Activated CD8-positive, alpha-beta memory T cell treated with anti-CD3 and anti-CD28 coated beads, Interleukin-2, amount 50 U/mL, for 1 hour (primary cell): ENCODE data around the gene TEX36.
"Not testable (repeated sequence)": the region's sequence is repeated elsewhere in the genome, so short reads cannot be mapped to it uniquely, and the experiment has no call there.

ENCODE experiments used
- DNase-seq: peaks from one replicate; pipeline ENCODE4 v3.0.0-alpha.2; 2020; ENCODE audit errors: extremely low read depth

TEX36 gene

GRCh38 chr10:125692196-125692595, 9.2 kb upstream of the TEX36 start:
- no peak for DNase-seq

GRCh38 chr10:125691160-125691981, 8.4 kb upstream of the TEX36 start:
- no peak for DNase-seq

- DNase-seq = no peak
Measured at GRCh38 chr10:125689955-125690569, 7.1 kb upstream of the TEX36 start.

GRCh38 chr10:125687507-125688185, 4.7 kb upstream of the TEX36 start:
- no peak for DNase-seq

- DNase-seq = no peak
Measured at GRCh38 chr10:125684581-125684980, 1.6 kb upstream of the TEX36 start.

GRCh38 chr10:125683821-125684220, 858 bp upstream of the TEX36 start:
- no peak for DNase-seq

GRCh38 chr10:125679436-125679835, 3.5 kb downstream of the TEX36 start:
- no peak for DNase-seq

- no peak for DNase-seq
Measured at GRCh38 chr10:125672884-125673283, 10.1 kb downstream of the TEX36 start.

- DNase-seq = no peak
Measured at GRCh38 chr10:125662584-125662983, 20.4 kb downstream of the TEX36 start.

GRCh38 chr10:125661941-125662515, 20.9 kb downstream of the TEX36 start:
- no peak for DNase-seq

- DNase-seq = no peak
Measured at GRCh38 chr10:125661431-125661940, 21.5 kb downstream of the TEX36 start.

- no peak for DNase-seq
Measured at GRCh38 chr10:125659071-125659470, 23.9 kb downstream of the TEX36 start.

GRCh38 chr10:125656523-125656922, 26.4 kb downstream of the TEX36 start:
- DNase-seq = no peak

GRCh38 chr10:125653113-125653512, 29.9 kb downstream of the TEX36 start:
- DNase-seq = not testable (repeated sequence)

- DNase-seq = no peak
Measured at GRCh38 chr10:125646311-125646710, 36.7 kb downstream of the TEX36 start.

- DNase-seq = no peak
Measured at GRCh38 chr10:125641398-125641797, 41.6 kb downstream of the TEX36 start.

- DNase-seq = no peak
Measured at GRCh38 chr10:125640653-125641052, 42.3 kb downstream of the TEX36 start.

- no peak for DNase-seq
Measured at GRCh38 chr10:125639846-125640245, 43.1 kb downstream of the TEX36 start.

GRCh38 chr10:125638555-125638954, 44.4 kb downstream of the TEX36 start:
- no peak for DNase-seq

GRCh38 chr10:125637496-125637895, 45.5 kb downstream of the TEX36 start:
- no peak for DNase-seq

- no peak for DNase-seq
Measured at GRCh38 chr10:125634606-125635005, 48.4 kb downstream of the TEX36 start.

GRCh38 chr10:125633517-125633999, 49.4 kb downstream of the TEX36 start:
- no peak for DNase-seq
